Activated CD8-positive, alpha-beta memory T cell treated with anti-CD3 and anti-CD28 coated beads for 48 hours (primary cell): Measurements from ENCODE around the gene AQP1.
A peak's percentile ranks its signal among the peaks of the same experiment; 100 is the strongest.

Experiments used
- DNase-seq, 3 experiments: peaks; one replicate each; pipeline ENCODE4 v3.0.0-alpha.2; 2020; ENCODE audit warnings: low read depth in 2 of 3, low spot score in 2 of 3

AQP1 gene

DNA sequence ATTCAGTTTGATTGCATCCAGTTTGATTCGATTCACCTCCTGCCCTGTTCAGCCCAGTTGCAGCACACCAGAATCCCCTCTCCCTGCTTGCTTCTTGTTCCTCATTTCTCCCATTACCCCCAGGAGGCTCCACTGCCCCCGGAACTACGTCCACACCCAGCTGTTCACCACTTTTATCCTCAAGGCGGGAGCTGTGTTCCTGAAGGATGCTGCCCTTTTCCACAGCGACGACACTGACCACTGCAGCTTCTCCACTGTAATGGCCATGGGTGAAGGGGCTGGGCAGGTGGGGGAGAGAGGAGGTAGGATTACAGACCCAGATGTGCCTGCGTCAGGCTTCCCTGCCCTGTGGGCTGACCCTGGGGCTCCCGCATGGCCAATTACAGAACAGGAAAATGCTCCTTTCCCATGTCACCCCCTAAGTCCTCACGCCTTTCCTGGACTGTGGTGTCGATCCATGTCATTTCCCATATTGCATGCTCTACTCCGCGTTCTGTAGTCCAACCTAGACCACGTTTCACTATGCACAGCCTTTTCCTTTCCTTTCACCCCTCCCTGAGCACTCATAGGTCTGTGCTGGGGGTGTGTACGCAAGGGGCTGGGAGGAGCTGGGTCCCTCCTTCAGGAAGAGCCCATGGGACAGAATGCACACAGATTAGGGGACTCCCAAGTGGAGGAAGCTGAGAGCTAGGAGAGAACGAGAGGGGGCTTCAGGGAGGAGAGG, 60.3 kb downstream of the AQP1 start:
- no peak for DNase-seq

DNA sequence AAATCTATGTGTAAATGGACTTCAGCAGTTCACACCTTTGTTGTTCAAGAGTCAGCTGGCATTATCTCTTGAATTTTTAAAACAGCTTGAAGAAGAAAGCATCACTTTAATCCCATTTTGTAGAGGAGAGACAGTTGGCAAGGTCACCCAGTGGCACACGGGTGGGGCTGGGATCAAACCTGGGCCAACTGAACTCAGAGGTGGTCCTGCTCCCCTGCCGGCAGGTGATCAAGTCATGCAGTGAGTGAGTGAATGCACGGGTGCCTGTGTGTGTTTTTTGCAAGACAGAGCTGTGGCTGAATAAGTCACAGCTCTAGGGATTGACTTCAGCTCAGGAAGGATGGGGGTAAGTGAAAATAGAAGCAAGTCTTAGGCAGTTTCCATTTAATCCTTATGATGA, 61.6 kb downstream of the AQP1 start:
- no peak for DNase-seq

DNA sequence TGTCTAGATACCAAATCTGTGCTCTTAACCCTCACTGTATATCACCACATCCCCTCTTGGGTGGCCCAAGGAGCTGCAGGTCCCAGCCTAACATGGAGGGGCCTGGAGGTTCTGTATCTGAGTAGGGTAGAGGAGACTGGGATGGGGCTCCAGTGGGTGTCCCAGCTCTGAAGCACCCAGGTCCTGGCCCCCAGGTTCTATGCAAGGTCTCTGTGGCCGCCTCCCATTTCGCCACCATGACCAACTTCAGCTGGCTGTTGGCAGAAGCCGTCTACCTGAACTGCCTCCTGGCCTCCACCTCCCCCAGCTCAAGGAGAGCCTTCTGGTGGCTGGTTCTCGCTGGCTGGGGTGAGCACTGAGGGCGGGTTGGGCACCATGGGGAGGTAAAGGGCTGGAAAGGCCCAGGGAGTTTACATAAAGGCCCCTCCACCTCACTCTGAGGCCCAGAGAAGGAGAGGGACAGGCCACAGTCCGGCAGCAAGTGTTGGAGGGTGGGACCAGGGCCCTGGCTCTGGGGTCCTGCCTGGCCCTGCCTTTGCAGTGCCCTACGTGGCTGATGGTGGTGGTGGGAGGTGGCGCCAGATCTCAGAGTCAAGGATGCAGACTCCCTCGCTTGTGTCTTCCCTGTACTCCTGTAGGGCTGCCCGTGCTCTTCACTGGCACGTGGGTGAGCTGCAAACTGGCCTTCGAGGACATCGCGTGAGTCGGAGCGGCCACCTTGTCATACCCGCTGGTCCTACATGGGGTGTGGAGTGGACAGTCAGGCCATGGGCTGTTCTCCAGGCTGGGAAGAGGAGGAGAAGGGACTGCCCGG, 62.3 kb downstream of the AQP1 start:
- DNase-seq: no peak

DNA sequence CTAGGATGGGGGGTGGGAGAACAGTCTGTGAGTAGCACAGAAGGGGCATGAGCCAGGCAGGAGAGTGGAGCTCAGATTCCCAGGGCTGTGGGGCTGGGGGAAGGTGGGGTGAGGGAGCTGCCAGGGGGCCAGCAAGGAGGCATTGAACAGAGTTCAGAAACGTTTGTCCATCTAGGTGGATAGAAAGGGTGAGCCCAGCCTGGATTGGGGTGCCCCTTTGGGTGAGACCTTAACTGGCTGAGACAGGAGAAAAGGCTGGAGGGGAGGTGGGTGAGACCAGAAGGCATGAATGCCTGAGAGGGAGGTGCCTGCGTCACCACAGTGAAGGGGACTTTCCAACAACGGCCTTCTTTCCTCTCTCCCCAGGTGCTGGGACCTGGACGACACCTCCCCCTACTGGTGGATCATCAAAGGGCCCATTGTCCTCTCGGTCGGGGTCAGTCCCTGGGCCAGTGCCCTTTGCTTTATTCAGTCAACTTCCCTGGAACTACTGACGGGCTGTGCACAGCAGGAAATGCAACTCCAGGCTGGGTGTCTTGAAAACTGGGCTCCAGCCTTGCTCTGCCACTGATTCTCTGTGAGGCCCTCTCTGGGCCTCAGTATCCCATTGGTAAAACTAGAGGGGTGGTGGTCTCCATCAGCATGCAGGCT, 63.1 kb downstream of the AQP1 start:
- DNase-seq: peak in 1 of 3 experiments; percentile 8
